Measurements from ENCODE around the gene AJM1.

DNA sequence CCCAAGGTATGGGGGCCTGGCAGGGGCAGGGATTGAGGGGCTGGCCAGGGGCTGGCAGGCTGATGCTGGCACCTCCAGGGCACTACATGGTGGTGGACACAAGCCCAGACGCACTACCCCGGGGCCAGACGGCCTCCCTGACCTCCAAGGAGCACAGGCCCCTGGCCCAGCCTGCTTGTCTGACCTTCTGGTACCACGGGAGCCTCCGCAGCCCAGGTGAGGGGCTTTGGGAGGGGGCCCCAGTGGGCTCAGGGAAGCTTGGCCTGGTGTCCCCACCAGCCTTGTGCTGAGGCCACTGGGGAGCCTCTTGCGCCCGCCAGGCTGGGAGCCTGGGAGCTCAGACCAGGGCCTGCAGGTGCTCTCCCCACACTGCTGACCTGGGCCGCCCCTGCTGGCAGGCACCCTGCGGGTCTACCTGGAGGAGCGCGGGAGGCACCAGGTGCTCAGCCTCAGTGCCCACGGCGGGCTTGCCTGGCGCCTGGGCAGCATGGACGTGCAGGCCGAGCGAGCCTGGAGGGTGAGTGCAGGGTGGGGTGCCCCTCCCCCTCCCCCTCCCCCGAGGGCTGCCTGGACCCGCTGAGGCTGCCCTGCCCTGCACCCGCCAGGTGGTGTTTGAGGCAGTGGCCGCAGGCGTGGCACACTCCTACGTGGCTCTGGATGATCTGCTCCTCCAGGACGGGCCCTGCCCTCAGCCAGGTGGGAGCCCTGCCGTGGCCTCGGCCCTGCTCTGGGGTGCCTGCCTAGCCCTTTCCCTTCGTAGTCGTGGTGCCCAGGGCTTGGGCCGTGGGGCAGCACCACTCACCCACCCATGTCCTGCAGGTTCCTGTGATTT lies 15.5 kb downstream of the AJM1 start:
- 0 out of 2 replicates have a peak, but pooled peaks have one; percentile 20 for TF ChIP-seq POLR2AphosphoS5 (IDR thresholded peaks at IDR 0.05; ENCODE audit: low read depth, low read length)
- TF ChIP-seq, protein P1, sequence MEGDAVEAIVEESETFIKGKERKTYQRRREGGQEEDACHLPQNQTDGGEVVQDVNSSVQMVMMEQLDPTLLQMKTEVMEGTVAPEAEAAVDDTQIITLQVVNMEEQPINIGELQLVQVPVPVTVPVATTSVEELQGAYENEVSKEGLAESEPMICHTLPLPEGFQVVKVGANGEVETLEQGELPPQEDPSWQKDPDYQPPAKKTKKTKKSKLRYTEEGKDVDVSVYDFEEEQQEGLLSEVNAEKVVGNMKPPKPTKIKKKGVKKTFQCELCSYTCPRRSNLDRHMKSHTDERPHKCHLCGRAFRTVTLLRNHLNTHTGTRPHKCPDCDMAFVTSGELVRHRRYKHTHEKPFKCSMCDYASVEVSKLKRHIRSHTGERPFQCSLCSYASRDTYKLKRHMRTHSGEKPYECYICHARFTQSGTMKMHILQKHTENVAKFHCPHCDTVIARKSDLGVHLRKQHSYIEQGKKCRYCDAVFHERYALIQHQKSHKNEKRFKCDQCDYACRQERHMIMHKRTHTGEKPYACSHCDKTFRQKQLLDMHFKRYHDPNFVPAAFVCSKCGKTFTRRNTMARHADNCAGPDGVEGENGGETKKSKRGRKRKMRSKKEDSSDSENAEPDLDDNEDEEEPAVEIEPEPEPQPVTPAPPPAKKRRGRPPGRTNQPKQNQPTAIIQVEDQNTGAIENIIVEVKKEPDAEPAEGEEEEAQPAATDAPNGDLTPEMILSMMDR (IDR thresholded peaks at IDR 0.05): no peak

Data from Panc1 (cell line).